HepG2 (cell line): Measurements from ENCODE around the gene SMAD7. TPM values are rescaled to one million over a fixed set of nuclear protein-coding genes. Genes with fewer than 3 reads are reported as not detected.

Experiments
- BATF2 ChIP-seq: sonication (generic); formaldehyde crosslinking; IDR thresholded peaks from 2 replicates; pipeline ENCODE4 v1.8.0; 2022; ENCODE audit warnings: mild to moderate bottlenecking, missing genetic modification reagents, moderate library complexity
- GLI4 ChIP-seq: sonication (generic); formaldehyde crosslinking; IDR thresholded peaks from 2 replicates; pipeline ENCODE4 v1.5.1; 2020; ENCODE audit warnings: missing genetic modification reagents, mild to moderate bottlenecking, moderate library complexity, borderline replicate concordance
- MED13 ChIP-seq: sonication (generic); formaldehyde crosslinking; IDR thresholded peaks from 2 replicates; pipeline ENCODE4 v1.5.0; 2020; ENCODE audit warnings: missing genetic modification reagents
- MEF2D ChIP-seq: sonication (generic); formaldehyde crosslinking; IDR thresholded peaks from 2 replicates; pipeline ENCODE4 v1.5.1; 2020; ENCODE audit warnings: mild to moderate bottlenecking, missing genetic modification reagents
- REL ChIP-seq: sonication (generic); formaldehyde crosslinking; conservative IDR thresholded peaks from 2 replicates; pipeline ENCODE4 v1.8.0; 2022; ENCODE audit warnings: mild to moderate bottlenecking, missing genetic modification reagents, moderate library complexity
- RFXAP ChIP-seq: sonication (generic); formaldehyde crosslinking; IDR thresholded peaks from 2 replicates; pipeline ENCODE4 v1.4.0; 2020; ENCODE audit warnings: missing genetic modification reagents, borderline replicate concordance
- SMAD3 ChIP-seq: sonication (generic); formaldehyde crosslinking; IDR thresholded peaks from 2 replicates; pipeline ENCODE4 v1.4.0; 2020; ENCODE audit warnings: missing genetic modification reagents
- TCF12 ChIP-seq, 2 experiments: fragments of 450-650 bp in 1 of 2; sonication (generic) in 1 of 2; formaldehyde crosslinking in 1 of 2; IDR thresholded peaks; 2 replicates each; pipeline versions ENCODE4 v1.6.1 to v1.8.0; 2017 to 2022; ENCODE audit warnings: antibody characterized with exemption in 1 of 2, mild to moderate bottlenecking in 1 of 2, missing genetic modification reagents in 1 of 2, moderate library complexity in 1 of 2
- TCF7L2 ChIP-seq: IDR thresholded peaks from 2 replicates; pipeline ENCODE4 v1.6.1; 2011; ENCODE audit warnings: mild to moderate bottlenecking, low read depth, low read length, moderate library complexity
- THAP9 ChIP-seq: sonication (generic); formaldehyde crosslinking; IDR thresholded peaks from 2 replicates; pipeline ENCODE4; 2020; ENCODE audit warnings: missing genetic modification reagents, mild to moderate bottlenecking, borderline replicate concordance
- THRA ChIP-seq: sonication (generic); formaldehyde crosslinking; IDR thresholded peaks from 2 replicates; pipeline ENCODE4 v1.4.0; 2020; ENCODE audit warnings: missing genetic modification reagents, borderline replicate concordance
- TIGD3 ChIP-seq: sonication (generic); formaldehyde crosslinking; IDR thresholded peaks from 2 replicates; pipeline ENCODE4 v1.5.1; 2020; ENCODE audit warnings: mild to moderate bottlenecking, missing genetic modification reagents, borderline replicate concordance
- ZBTB49 ChIP-seq: sonication (generic); formaldehyde crosslinking; IDR thresholded peaks from 2 replicates; pipeline ENCODE4 v1.4.0; 2020; ENCODE audit warnings: missing genetic modification reagents, borderline replicate concordance
- ZBTB7B ChIP-seq: sonication (generic); formaldehyde crosslinking; IDR thresholded peaks from 2 replicates; pipeline ENCODE4 v1.4.0; 2020; ENCODE audit warnings: missing genetic modification reagents
- ZNF12 ChIP-seq: sonication (generic); formaldehyde crosslinking; IDR thresholded peaks from 2 replicates; pipeline ENCODE4 v1.5.0; 2020; ENCODE audit warnings: missing genetic modification reagents
- ZNF235 ChIP-seq: sonication (generic); formaldehyde crosslinking; IDR thresholded peaks from 2 replicates; pipeline ENCODE4 v1.8.1; 2023; ENCODE audit warnings: mild to moderate bottlenecking, missing genetic modification reagents, borderline replicate concordance
- ZNF296 ChIP-seq: sonication (generic); formaldehyde crosslinking; conservative IDR thresholded peaks from 2 replicates; pipeline ENCODE4 v1.5.0; 2020; ENCODE audit warnings: mild to moderate bottlenecking, missing genetic modification reagents
- ZNF33B ChIP-seq: sonication (generic); formaldehyde crosslinking; IDR thresholded peaks from 2 replicates; pipeline ENCODE4 v1.5.1; 2020; ENCODE audit warnings: mild to moderate bottlenecking, missing genetic modification reagents
- ZNF564 ChIP-seq: sonication (generic); formaldehyde crosslinking; IDR thresholded peaks from 2 replicates; pipeline ENCODE4 v1.8.1; 2023; ENCODE audit warnings: mild to moderate bottlenecking, missing genetic modification reagents
- polyA plus RNA-seq, 8 experiments: library from polyadenylated mRNA; depleted of rRNA in 3 of 8; stranded (reverse) in 7 of 8; unstranded in 1 of 8; fragments of >200 nt; fragmentation: Illumina TruSeq in 4 of 8; extraction: Trizol in 4 of 8; gene quantifications; 2 replicates each; pipeline versions ENCODE4 v1.2.1 to v1.2.3, GENCODE V29; 2011 to 2016; ENCODE audit warnings: low read depth in 4 of 8, missing spikeins in 1 of 8, mixed read lengths in 1 of 8; ENCODE audit not compliant: insufficient read depth in 1 of 8
- total RNA-seq, 5 experiments: library from RNA; depleted of rRNA; stranded (reverse); fragments of >200 nt; fragmentation: Illumina TruSeq; extraction: Trizol; gene quantifications; 2 replicates each; pipeline ENCODE4 v1.2.3, GENCODE V29; 2016; ENCODE audit warnings: low read depth in 1 of 5

The SMAD7 gene
- total and polyA plus RNA-seq, 2 of the 13 experiments (the other 11 are each of a cell fraction or from before 2014, with no cell fraction given): 17.4 to 24.7 TPM

- TF ChIP-seq THAP9 (CRISPR knock-in tag) (peak; percentile 64; the same call in 1 of the 2 replicates), ZNF564 (CRISPR knock-in tag) (no peak), TCF7L2 (no peak), MED13 (CRISPR knock-in tag) (0 out of 2 replicates have a peak, but pooled peaks have one; percentile 63), BATF2 (CRISPR knock-in tag) (no peak), TCF12 (IDR thresholded peaks at IDR 0.05) (no peak), TCF12 (CRISPR knock-in tag; IDR thresholded peaks at IDR 0.05) (no peak; the same call in 1 of the 2 replicates), TIGD3 (no peak), ZBTB7B (CRISPR knock-in tag) (peak; percentile 97), MEF2D (CRISPR knock-in tag) (peak; percentile 80; the same call in 1 of the 2 replicates), ZNF235 (CRISPR knock-in tag) (no peak), REL (CRISPR knock-in tag) (no peak), THRA (peak; percentile 84), ZNF12 (CRISPR knock-in tag) (peak; percentile 72; the same call in 1 of the 2 replicates), ZNF33B (CRISPR knock-in tag) (no peak), SMAD3 (CRISPR knock-in tag) (0 out of 2 replicates have a peak, but pooled peaks have one; percentile 29), ZNF296 (CRISPR knock-in tag) (no peak), RFXAP (peak; percentile 52; the same call in 1 of the 2 replicates), GLI4 (CRISPR knock-in tag) (0 out of 2 replicates have a peak, but pooled peaks have one; percentile 81), ZBTB49 (CRISPR knock-in tag) (no peak)
Observed at GRCh38 chr18:48902023-48902855, 48.5 kb downstream of the SMAD7 start (continued).
